HL-60 (cell line): ENCODE data around the gene TEDC2.

Experiments
- DNase-seq, 2 experiments: peaks; one replicate each; pipeline ENCODE4 v3.0.0-alpha.2; 2010 to 2020; ENCODE audit warnings: low read depth in 1 of 2, low spot score in 1 of 2
- H3K27ac ChIP-seq: fragments of 250-450 bp; sonication (Bioruptor Pico); replicated peaks from 2 replicates; pipeline ENCODE4 v1.5.1; 2020; ENCODE audit warnings: mild to moderate bottlenecking, moderate library complexity
- H3K27me3 ChIP-seq: fragments of 250-450 bp; sonication (Bioruptor Pico); 2 replicates; pipeline ENCODE4 v1.5.1; 2021; ENCODE audit warnings: mild to moderate bottlenecking, moderate library complexity; ENCODE audit not compliant: insufficient read depth, poor library complexity, severe bottlenecking
- H3K4me3 ChIP-seq: replicated peaks from 2 replicates; pipeline ENCODE4 v1.5.1; 2011; ENCODE audit warnings: mild to moderate bottlenecking, control low read depth, low read length; ENCODE audit not compliant: insufficient read depth
- CTCF ChIP-seq: IDR thresholded peaks from one replicate; pipeline ENCODE4 v1.5.1; 2011; ENCODE audit warnings: low read length, control low read depth, inconsistent platforms; ENCODE audit not compliant: insufficient read depth
- GABPA ChIP-seq: IDR thresholded peaks from 2 replicates; pipeline ENCODE4 v1.6.1; 2012; ENCODE audit warnings: low read depth
- POLR2AphosphoS5 ChIP-seq: IDR thresholded peaks from 2 replicates; pipeline ENCODE4 v1.6.1; 2012; ENCODE audit warnings: low read depth
- SPI1 ChIP-seq: IDR thresholded peaks from 2 replicates; pipeline ENCODE4 v1.6.1; 2012; ENCODE audit warnings: low read depth, mild to moderate bottlenecking, borderline replicate concordance
- TF ChIP-seq, protein P1 (sequence below): IDR thresholded peaks from 2 replicates; pipeline ENCODE4 v1.6.1; 2012; ENCODE audit warnings: low read depth; ENCODE audit not compliant: insufficient replicate concordance

Gene TEDC2

GRCh38 chr16:2481676-2482075 is 21.8 kb downstream of the TEDC2 start:
- DNase-seq = no peak
- Histone ChIP-seq H3K27me3 (no peaks in the 10 kb centered on the region), H3K27ac (no peak overlapping the region), H3K4me3 (no peak overlapping the region)
- TF ChIP-seq POLR2AphosphoS5 = no peak
- no peak for TF ChIP-seq CTCF
- TF ChIP-seq GABPA = no peak
- TF ChIP-seq, protein P1, sequence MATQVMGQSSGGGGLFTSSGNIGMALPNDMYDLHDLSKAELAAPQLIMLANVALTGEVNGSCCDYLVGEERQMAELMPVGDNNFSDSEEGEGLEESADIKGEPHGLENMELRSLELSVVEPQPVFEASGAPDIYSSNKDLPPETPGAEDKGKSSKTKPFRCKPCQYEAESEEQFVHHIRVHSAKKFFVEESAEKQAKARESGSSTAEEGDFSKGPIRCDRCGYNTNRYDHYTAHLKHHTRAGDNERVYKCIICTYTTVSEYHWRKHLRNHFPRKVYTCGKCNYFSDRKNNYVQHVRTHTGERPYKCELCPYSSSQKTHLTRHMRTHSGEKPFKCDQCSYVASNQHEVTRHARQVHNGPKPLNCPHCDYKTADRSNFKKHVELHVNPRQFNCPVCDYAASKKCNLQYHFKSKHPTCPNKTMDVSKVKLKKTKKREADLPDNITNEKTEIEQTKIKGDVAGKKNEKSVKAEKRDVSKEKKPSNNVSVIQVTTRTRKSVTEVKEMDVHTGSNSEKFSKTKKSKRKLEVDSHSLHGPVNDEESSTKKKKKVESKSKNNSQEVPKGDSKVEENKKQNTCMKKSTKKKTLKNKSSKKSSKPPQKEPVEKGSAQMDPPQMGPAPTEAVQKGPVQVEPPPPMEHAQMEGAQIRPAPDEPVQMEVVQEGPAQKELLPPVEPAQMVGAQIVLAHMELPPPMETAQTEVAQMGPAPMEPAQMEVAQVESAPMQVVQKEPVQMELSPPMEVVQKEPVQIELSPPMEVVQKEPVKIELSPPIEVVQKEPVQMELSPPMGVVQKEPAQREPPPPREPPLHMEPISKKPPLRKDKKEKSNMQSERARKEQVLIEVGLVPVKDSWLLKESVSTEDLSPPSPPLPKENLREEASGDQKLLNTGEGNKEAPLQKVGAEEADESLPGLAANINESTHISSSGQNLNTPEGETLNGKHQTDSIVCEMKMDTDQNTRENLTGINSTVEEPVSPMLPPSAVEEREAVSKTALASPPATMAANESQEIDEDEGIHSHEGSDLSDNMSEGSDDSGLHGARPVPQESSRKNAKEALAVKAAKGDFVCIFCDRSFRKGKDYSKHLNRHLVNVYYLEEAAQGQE = no peak

DNA sequence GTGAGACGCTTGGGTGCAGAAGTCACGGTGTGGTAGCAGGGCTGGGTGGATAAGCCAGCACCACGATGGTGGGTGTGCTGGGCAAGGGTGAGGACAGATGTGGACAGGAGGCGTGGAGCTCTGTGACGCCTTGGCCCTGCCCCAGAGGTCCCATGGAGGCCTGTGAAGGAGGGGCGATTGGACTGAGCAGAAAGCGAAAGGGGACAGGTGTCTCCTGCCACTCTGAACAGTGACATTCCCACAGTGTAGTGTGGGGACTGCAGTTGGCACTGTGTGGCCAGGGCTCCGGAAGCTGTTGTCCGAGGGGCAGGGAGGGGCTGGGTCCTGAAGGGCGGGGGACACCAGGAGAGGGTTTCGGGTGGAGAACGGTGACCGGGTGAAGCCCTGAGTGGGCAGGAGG is 22.3 kb downstream of the TEDC2 start:
- DNase-seq = no peak
- Histone ChIP-seq H3K4me3 (no peak overlapping the region), H3K27ac (no peak overlapping the region), H3K27me3 (no peaks in the 10 kb centered on the region)
- TF ChIP-seq POLR2AphosphoS5 (no peak), CTCF (no peak), GABPA (no peak), SPI1 (no peak)
- TF ChIP-seq, protein P1 = no peak

DNA sequence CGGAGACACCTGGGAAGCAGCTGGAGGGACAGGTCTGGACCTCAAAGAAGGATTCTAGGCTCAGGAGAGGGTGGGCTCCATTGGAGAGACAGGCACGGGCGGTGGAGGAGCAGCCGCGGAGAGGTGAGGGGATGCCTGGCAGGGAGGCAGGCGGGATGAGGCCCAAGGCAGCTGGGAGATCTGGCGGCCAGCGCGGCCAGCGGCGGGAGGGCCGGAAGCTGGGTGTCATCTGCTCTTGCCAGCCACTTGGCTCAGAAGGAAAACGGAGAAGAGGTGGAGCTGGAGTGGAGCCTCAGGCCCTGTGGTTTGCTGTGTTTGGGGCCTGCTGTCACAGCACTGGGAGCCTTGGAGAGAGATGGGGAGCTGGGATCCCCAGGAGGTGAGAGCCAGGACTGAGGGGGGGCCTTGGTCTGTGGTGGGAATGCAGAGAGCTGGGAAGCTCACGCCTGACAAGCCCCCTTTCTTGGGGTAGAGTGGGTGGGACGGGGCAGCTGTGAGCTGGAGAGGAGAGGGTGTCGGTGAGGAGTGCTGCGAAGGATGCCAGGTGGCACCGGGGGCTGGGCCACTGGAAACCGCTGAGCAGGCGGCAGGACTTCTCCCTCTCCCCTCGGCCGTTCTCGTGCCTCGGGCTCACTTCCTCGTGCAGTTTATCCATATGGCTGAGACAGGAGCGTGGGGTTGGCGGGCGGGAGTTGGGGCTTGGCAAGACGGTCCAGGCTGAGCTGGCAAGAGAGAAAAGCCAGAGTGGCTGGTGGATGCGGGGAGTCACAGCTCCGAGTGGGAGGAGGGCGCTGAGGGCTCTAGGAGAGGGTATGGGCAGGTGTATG is 23.0 kb downstream of the TEDC2 start:
- DNase-seq = peak in 1 of 2 experiments; percentile 29
- no peak for TF ChIP-seq SPI1
- no peak for TF ChIP-seq GABPA
- no peak for TF ChIP-seq CTCF
- TF ChIP-seq POLR2AphosphoS5 = no peak
- TF ChIP-seq, protein P1 = no peak
- no peaks in the 10 kb centered on the region for H3K27me3 ChIP-seq
- no peak overlapping the region for H3K27ac ChIP-seq
- no peak overlapping the region for H3K4me3 ChIP-seq
